GM18499 (cell line): ENCODE measurements around the gene FBN3.
"Not testable (repeated sequence)": the region's sequence is repeated elsewhere in the genome, so short reads cannot be mapped to it uniquely, and the experiment has no call there.

Experiments used
- ATAC-seq: cut with Tn5 transposase; IDR thresholded peaks from one replicate; pipeline ENCODE4 v1.9.1; 2021; ENCODE audit warnings: moderate number of reproducible peaks; ENCODE audit not compliant: insufficient read depth, unreplicated experiment

The FBN3 gene

DNA sequence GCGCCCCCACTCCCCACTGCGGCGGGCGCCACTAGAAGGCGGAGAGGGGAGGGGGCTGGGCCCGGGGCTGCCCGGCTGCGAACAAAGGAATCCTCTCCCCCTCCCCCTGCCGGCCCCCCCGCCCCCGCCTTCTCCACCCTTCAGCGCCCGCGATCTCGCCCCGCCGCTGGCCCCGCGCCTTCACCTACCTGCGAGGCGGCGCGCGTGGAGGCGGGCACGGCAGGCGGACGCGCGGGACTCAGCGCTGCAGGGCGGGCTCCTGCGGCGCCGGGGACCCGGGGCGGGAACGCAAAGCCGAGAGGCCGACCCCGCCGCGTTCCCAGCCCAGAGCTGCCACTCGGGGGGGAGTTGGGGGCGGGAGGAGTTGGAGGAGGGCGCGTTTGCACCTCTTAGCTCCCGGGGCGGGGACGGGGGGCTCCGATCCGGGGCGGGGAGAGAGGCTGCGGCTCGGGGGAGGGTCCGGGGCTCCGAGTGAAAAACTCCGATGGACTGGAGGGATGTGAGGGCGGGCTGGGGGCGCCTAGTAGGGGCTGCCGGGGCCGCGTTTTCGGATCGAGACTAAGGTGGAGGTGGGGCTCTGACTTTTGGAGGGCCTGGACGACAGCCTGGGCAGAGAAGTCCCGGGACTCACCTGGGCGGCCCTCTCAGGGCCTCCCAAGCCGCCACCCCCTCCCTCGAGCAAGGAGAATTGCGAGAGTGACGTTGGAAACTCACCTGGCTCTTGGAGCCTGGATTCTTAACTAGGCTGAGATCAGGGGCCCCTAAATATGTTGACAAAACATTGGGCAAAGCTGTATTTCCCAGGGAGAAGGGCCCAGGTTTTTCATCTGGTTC lies at the start of gene FBN3:
Gene FBN3 (minus strand): TSS at position 332 of the 834 bp plus-strand sequence. CDS start 2,112 bp downstream, outside the sequence.
- ATAC-seq = no peak

DNA sequence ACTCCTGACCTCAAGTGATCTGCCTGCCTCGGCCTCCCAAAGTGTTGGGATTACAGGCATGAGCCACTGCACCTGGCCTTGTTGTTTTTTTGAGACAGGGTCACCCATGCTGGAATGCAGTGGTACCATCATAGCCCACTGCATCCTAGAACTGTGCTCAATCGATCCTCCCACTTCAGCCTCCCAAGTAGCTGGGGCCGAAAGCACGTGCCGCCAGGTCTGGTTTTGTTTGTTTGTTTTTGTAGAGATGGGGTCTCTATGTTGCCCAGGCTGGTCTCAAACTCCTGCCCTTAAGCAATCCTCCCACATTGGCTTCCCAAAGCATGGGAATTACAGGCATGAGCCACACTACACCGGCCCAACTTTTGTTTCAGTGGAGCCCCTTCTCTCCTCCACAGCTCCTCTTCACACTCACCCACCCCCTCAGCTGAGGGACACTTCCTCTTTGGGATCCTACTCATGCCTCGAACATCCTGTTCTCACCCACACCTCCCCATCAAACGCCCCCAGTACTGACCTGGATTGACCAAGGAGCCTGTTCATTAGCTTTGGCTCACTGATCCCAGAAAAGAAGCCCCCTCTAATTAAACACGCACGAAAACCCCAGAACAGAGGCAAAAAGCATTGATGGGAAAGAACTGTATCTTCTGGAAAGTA lies 47.0 kb upstream of the FBN3 start:
- ATAC-seq = no peak

DNA sequence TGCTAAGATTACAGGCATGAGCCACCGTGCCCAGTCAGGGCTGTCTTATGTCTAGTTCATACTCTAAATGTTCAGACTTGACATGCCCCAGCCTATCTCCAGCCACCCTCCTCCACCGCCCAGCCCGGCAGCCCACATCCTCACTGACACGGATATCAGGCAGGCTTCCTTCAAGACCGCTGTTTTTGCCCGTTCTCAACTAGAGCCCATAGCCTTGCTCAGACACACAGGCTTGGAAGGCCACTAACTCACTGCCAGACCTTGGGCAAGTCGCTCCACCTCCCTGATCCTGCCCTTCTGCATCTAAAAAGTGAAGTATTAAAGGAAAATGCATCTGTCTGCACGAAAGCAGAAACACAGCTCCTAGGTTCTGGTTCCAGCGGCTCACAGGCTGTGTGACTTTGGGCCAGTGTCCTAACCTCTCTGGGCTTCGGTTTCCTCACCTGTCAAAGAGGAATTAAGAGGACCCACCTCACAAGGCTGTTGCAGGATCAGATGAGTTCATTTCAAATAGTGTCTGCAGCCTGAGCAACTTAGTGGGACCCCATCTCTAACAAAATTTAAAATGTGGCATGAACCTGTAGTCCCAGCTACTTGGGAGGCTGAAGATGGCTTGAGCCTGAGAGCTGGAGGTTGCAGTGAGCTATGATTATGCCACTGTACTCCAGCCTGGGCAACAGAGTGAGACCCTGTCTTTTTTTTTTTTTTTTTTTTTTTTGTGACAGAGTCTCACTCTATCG lies 45.3 kb upstream of the FBN3 start:
- no peak for ATAC-seq

DNA sequence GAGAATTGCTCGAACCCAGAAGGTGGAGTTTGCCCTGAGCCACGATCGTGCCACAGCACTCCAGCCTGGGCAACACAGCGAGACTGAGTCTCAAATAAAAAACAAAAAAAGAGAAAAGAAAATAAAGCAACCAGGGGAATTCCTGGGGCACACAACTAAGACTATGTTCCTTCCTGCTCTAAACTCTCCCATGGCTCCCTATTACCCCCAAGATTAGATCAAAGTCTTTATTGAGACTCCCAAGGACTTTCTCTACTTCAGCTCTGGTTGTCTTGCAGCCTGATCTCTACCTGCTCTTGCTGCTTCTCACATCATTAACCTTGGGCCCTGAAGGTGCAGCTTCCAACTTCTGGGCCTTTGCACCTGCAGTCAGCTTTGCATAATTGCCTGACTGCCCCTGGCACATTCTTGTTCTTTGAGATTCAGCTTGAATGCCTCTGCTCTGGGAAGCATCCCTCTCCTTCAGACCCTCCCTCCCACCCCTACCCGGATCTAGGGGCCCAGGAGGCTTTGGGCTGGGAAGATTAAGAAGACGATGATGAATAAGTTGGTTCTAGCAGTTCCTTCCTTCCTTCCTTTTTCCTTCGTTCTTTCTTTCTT lies 42.9 kb upstream of the FBN3 start:
- ATAC-seq = no peak

DNA sequence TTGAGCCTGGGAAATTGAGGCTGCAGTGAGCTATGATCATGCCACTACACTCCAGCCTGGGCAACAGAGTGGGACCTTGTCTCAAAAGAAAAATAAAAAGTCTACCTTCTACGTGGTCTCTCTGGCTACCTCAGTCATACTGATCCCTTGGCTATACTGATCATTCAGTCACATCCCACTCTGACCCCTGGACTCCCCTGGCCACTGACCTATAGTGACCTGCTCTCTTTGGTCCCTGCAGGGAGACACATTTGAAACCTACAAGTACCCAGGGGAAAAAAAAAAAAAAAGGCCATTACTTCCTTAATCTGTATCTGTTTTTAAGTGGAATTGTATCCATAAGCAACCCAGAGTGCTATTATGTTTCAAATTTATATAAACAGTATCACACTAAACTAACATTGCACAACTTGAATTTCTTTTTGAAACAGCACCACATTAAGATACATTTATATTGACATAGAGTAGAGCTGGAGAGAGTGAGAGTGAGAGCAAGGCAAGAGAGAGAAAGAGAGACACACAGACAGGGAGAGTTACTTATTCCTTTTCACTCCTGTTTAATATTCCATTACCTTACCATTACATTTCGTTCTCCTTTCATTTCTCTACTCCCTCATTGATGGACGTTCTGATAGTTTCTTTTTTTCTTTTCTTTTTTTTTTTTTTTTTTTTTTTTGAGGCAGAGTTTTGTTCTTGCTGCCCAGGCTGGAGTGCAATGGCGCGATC lies 36.1 kb upstream of the FBN3 start:
- no peak for ATAC-seq

DNA sequence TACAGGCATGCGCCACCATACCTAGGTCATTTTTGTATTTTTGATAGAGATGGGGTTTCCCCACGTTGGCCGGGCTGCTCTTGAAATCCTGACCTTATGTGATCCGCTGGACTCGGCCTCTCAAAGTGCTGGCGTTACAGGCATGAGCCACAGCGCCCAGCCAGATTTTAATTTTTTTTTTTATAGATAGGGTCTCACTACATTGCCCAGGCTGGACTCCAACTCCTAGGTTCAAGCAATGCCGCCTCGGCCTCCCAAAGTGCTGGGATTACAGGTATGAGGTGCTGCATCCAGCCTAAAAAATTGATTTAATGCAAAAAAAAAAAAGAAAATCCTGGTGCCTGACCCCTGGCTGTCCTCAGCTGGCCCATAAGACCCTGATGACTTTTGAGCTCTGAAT lies 34.9 kb upstream of the FBN3 start:
- ATAC-seq = no peak

DNA sequence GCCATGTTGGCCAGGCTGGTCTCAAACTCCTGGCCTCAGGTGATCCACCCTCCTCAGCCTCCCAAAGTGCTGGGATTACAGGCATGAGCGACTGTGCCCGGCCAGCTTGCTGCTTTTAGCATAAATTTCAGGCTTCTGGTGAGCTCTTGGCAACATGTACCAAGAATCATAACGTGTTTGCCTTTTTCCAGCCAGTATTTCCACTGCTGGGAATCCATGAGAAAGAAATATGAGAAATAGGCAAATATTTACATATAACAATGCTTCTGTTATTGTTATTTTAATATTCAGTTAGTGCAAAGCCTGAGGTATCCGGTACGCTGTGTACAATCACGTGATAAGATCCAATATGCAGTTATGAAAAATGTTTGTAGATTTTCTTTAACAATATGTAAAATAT lies 30.6 kb upstream of the FBN3 start:
- ATAC-seq = no peak

DNA sequence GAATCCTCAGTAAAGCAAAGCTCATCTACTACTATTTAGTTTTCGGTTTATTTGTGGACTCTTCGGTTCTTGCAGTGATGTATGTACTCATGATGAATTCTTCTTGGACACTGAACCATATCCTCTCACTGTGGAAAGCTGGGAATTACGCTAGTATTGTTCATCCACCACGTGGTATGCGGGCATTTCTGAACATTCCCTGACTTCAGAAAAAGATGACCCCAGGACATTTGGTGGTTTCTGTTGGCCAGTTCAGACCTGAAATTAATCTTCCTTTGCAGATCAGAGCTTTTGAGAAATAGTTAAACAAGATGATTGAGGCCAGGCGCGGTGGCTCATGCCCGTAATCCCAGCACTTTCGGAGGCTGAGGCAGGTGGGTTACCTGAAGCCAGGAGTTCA lies 25.3 kb upstream of the FBN3 start:
- no peak for ATAC-seq

DNA sequence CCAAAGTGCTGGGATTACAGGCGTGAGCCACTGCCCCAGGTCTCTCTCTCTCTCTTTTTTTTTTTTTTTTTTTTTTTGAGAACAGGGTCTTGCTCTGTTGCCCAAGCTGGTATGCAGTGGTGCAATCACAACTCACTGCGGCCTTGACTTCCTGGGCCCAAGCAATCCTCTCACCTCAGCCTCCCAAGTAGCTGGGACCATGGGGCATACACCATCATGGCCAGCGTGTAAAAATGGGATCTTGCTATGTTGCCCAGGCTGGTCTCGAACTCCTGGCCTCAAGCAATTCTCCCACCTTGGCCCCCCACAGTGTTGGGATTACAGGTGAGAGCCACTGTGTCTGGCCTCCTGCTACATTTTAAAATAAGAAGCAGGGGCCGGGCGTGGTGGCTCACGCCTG lies 19.1 kb upstream of the FBN3 start:
- ATAC-seq = no peak

DNA sequence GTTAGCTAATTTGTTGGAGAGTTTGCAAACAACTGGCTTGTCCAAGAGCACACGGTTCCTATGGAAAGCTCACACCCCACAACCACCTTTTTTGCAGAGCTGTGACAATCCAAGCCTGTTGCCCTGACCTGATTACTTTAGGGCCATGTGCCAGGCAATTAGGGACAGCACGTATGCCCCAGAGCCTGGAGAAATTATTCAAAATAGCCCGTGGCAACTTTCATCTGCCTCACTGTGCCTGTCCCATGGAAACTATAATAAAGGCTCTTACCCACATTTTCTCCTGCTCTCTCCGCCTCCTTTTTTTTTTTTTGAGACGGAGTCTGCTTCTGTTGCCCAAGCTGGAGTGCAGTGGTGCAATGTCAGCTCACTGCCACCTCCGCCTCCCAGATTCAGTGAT lies 18.6 kb upstream of the FBN3 start:
- ATAC-seq = no peak

DNA sequence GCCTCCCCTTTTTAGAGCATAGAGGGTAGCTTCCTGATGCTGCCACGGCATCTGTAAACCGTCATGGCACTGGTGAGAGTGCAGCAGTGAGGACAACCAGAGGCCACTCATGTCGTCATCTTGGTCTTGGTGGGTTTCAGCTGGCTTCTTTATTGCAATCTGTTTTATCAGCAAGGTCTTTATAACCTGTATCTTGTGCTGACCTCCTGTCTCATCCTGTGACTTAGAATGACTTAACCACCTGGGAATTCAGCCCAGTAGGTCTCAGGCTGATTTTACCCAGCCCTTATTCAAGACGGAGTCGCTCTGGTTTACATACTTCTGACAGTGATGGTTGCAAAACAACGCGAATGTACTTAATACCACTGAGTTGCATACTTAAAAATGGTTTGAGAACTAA lies 14.4 kb upstream of the FBN3 start:
- ATAC-seq = no peak

DNA sequence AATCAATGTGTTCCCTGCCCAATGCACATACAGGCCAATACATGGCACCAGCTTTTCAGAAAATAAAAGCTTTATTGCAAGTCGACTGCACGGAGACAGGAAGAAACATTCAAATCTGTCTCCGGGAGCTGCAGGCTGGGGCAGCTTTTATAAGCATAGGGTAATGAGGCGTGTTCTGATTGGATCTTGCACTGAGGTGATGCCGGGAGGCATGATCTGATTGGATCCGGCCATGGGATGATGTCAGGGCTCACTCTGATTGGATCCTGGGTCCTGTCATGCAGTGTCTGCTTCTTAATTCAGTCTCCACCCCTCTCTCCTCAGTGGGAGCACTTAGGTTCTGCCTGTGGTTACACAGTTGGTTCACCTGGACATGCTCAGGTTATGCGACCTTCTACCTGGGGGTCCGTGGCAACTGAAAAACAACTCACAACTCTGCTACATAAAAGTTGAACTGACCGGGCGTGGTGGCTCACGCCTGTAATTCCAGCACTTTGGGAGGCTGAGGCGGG lies 11.8 kb upstream of the FBN3 start:
- no peak for ATAC-seq

DNA sequence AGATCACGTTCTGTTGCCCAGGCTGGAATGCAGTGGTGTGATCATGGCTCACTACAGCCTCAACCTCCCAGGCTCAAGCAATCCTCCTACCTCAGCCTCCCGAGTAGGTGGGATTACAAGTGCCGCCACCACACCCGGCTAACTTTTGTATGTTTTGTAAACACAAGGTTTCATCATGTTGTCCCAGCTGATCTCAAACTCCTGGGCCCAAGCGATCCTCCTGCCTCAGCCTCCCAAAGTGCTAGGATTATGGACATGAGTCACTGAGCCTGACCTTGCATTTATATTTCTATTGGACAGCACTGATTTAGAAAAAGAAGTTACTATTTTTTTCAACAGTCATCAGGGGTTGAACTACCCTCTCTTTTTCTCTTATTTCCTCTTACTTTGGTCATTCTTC lies 9.9 kb upstream of the FBN3 start:
- ATAC-seq = not testable (repeated sequence)

DNA sequence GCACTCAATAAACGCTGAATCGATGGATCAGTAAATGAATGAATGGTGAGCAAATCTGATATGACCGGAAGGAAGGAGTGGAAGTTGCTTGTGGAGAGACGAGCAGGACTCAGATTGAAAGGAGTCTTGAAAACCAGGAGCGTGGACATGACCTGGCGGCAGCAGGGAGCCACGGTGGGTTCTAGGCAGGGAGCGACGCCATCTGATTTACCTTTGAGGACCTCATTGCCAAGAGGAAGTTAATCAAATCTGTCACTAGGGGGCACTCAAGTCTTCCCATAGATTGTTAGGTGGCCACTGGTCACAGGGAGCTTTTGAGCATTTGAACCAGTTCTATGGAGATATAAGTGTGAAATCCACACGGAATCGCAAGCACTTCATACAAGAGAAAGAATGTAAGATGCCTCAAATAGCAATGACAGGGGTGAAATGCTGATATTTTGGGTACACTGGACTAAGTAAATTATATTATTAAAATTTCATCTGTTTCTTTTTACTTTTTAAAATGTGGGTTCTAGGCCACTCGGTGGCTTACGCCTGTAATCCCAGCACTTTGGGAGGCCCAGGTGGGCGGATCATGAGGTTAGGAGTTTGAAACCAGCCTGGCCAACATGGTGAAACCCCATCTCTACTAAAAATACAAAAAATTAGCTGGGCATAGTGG lies 9.2 kb upstream of the FBN3 start:
- ATAC-seq = no peak

DNA sequence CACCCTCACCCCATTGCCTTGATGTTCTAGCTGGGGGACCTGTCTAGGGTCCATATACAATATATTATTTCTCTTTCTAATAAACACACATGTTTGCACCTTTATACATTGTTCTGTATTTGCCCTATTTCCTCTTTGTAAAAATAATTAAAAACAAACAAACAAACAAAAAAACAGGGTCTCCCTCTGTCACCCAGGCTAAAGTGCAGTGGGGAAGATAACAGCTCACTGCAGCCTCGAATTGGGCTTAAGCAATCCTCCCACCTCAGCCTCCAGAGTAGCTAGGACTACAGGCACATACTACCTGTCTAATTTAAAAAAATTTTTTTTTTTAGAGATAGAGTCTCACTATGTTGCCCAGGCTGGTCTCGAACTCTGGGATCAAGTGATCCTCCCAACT lies 5.9 kb upstream of the FBN3 start:
- no peak for ATAC-seq

DNA sequence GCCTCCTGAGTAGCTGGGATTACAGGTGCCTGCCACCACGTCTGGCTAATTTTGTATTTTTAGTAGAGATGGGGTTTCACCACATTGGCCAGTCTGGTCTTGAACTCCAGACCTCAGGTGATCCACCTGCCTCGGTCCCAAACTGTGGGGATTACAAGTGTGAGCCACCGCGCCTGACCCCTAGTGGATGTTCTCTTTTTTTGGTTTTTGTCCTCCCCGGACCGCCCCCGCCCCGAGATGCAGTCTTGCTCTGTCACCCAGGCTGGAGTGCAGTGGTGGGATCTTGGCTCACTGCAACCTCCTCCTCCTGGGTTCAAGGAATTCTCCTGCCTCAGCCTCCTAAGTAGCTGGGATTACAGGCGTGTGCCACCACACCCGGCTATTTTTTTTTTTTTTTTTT lies 4.6 kb upstream of the FBN3 start:
- not testable (repeated sequence) for ATAC-seq

DNA sequence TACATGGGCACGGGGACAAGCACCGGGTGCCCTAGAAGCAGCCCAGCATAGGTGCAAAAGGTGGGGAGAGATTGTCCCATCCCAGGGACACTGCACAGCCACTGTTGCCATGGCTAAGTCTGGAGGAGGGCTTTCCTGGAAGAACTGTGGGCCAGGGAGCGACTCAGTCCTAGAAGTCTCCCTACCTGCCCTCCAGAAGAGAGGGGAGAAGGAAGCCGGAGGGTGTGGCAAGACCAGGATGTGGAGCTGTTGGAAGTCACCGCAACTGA lies 2.3 kb upstream of the FBN3 start:
- ATAC-seq = no peak

DNA sequence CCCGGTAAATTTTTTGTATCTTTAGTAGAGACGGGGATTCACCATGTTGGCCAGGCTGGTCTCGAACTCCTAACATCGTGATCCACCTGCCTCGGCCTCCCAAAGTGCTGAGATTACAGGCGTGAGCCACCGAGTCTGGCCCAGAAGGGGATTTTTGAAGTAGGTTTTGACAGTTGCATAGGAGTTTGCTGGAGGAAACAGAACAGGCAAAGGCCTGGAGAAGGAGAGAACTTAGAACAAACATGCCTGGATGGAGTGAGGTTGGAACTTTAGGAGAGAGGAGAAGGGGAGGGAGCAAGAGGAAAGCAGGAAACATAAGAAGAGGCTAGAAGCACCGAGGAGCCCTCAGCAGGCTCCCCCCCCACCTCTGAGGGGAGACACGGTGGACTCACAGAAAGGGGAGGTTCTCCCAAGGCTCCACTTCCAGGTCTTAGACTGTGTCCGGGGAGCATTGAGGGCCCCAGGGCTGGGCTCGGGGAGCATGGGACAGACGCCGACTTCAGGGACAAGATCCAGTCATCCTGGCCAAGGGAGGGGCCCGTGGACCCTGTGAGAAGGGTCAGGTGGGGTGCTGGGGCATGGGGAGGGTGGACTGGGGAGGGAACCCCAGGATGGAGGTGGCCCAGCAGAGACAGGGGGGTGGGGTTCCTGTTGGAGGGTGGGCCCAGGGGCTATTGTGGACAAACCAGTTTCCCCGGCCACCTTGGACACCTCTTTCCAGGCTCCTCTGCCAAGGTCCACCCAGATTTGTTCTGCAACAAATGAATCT lies 1.8 kb upstream of the FBN3 start:
- ATAC-seq = no peak
